GM12878 (cell line): ENCODE data around the gene CPA2.
"Not testable (repeated sequence)": the region's sequence is repeated elsewhere in the genome, so short reads cannot be mapped to it uniquely, and the experiment has no call there.

Experiments
- CTCF ChIP-seq, 3 experiments: IDR thresholded peaks in 2 of 3; conservative IDR thresholded peaks in 1 of 3; 2 replicates each; pipeline ENCODE4 v1.5.1; 2011; ENCODE audit warnings: low read depth in 3 of 3, low read length in 3 of 3, mild to moderate bottlenecking in 3 of 3, control low read depth in 2 of 3, moderate library complexity in 2 of 3, inconsistent platforms in 1 of 3, mixed read lengths in 1 of 3; ENCODE audit not compliant: control insufficient read depth in 2 of 3, insufficient read depth in 1 of 3; ENCODE audit errors: extremely low read depth in 1 of 3
- SMARCA5 ChIP-seq: fragments of 450-650 bp; IDR thresholded peaks from 2 replicates; pipeline ENCODE4 v1.6.1; 2017; ENCODE audit warnings: mild to moderate bottlenecking

GRCh38 chr7:130321542-130322229 lies 55.0 kb downstream of the CPA2 start:
- TF ChIP-seq SMARCA5; CTCF (IDR thresholded peaks at IDR 0.05 in 2 of 3, conservative IDR thresholded peaks at IDR 0.05 in 1 of 3; ENCODE audit: control insufficient read depth in 2 of 3, extremely low read depth in 1 of 3, insufficient read depth in 1 of 3, low read depth in 3 of 3, low read length in 3 of 3): not testable (repeated sequence)
